HG03159 (cell line): ENCODE data around the gene SEMA3D.
A peak's percentile ranks its signal among the peaks of the same experiment; 100 is the strongest.

Experiments used
- ATAC-seq: cut with Tn5 transposase; IDR thresholded peaks from one replicate; pipeline ENCODE4 v1.9.1; 2021; ENCODE audit warnings: mild to moderate bottlenecking, moderate library complexity; ENCODE audit not compliant: unreplicated experiment

Gene SEMA3D

DNA sequence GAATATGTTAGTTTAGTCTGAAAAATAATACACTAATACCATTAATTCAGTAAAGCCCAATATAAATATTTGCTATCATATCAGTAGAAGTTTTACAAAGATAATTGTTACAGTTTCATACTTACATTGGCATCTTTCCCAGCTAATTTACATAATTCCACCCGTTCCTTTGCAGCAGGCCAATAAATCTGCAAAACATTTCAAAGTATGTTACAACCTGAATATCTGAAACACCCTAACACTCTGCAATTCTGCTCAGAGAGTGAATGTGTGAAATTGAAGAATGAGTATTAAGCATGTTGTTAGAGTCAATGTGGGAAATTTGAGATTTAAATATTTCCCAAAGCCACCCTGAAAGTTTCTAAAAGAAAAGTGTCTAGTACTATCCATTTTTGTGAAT is 105.5 kb downstream of the SEMA3D start:
- ATAC-seq, result no peak

DNA sequence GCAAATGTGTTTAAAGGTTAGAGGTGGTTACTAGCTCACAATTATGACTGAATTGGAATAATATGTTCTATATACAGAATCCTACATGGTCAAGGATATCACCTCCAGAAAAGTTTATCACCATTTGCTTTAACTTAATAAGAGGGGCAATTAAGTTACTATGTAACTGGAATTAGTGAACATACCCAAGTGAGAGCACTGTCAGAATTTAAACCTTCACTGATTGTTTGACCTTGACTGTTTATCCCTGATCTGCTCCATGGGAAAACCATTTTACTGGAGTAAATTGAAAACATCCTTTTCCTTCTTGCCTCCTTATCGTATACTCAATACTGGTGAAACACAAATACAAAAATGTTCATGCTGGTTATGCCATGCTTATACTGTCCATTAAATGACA is 107.4 kb downstream of the SEMA3D start:
- ATAC-seq, result no peak

DNA sequence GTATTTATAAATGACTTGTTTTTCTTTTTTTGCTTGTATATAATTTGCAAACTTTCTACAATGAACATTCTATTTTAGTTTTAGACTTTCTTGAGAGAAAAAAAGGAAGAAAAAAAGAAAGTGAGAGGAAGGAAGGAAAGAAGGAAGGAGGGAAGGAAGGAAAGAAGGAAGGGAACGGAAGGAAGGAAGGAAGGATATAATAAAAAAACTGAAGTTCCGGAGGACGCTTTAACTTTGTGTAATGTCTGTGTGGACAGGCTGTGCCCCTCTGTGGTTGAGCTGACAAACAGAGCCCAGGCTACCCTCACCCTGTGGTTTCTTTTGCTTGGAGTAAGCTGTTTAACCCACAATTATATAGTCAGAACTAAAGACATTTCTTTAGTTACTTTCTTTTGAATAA is 108.7 kb downstream of the SEMA3D start:
- ATAC-seq, result no peak

DNA sequence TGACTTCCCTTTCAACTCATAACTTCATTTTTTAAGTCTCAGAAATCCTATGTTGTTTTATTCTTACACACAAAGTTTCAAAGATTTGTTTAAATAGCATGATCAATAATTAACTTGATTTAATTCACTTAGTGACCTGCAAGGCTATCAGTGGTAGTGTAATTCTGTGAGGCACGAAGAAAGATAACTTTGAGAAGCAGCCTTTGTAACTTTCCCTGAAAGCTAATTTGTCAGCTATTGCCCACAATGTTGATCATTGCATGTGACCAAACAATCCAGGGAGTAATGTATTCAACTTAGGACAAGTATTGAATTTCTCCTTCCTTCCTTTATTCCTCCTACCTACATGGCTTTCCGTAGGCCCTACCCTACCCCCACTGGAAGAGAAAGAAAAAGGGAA is 111.0 kb downstream of the SEMA3D start:
- no peak for ATAC-seq

DNA sequence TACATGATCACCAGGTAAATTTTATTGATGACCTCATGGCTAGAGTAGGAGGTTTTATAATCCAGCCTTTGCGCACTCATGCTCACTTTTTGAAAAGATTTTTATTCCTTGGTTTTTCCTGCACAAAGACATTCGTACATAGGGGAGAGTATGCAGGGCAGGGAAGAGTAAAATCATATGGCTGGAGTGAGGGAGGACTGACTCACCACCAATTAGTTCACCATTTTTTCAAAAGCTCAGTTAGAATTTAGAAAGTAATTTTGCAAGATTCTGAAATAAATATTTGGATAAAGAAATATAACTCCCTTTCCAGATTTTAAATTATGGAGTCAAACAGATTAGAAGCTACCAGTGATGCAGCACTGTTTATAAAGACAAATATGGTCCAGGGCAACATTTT is 111.9 kb downstream of the SEMA3D start:
- ATAC-seq, result no peak

DNA sequence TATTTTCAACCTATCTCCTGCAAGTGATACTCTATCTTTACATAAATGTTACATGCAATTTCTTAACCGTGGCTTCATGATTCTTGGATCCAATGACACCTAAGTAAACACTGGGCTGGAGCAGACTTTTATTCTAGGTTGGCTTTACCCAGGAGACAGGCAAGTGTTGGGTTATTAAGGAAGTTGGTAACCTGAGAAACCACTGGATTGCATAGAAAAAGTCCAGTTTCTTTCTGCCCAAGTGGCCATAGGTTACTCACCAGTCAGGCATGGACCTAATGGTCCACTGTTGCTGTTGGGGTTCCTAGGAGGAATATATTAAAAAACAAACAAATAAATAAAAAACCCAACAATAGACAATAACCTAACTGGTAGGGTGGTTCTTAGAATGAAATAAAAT is 112.8 kb downstream of the SEMA3D start:
- no peak for ATAC-seq

DNA sequence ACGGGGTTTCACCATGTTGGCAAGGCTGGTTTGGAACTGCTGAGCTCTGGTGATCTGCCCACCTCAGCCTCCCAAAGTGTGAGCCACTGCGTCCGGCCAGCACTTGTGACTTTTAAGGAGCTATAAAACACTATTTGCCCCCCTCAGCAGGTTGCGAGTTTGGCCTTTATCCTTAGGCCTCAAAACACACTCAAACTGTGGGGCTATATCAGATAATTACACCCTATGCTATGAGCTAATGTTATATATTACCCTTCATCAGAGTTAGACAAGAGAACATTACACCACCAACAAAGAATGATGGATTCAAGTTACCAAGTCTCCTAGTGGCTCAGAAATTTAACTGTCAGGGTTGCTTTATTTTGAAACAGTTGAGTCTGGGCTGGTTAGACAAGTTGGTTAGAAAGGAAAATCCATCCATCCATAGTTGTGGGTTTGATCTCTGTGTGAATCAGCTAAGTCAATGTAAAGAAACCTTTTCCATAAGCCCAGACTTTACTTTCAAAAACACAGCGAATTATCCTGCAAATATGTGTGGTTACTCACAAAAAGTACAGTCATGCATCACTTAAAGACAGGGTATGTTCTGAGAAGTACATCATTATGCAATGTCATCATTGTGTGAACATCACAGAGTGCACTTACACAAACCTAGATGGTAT is 115.8 kb downstream of the SEMA3D start:
- ATAC-seq, result no peak

DNA sequence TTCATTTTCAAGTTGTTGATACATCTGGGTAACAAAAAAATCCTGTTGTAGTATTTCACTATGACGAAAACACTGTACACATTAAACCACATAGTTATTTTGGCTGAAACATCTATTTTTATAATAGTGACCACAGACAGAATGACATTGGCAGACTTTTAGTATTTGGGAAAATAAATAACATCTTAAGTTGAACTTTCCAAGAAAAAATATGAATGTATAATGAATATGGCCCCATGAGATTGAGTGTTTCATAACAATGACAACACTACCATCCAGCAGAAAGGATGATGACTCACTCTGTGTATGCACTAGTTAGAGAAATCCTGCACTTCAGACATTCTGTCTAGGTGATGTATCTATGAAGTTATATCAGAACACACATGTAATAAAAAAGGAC is 118.1 kb downstream of the SEMA3D start:
- ATAC-seq, result no peak

DNA sequence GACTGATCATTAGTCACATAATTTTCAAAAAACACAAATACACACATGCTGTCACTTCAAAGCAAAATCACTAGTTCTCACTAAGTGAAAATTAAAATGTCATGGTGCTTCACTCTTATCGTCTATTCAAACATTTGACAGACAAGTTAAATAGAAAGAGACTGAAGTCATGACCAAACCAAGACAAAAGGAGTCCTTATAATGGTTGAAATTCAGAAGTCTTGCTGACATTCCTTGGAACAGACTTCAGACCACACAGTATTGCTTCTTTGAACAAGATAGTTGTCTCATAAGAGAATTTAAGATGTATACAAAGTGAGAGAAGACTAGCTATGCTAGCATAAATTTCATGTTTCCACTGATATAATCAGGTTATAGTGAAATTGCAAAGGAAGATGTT is 119.5 kb downstream of the SEMA3D start:
- ATAC-seq, result no peak

DNA sequence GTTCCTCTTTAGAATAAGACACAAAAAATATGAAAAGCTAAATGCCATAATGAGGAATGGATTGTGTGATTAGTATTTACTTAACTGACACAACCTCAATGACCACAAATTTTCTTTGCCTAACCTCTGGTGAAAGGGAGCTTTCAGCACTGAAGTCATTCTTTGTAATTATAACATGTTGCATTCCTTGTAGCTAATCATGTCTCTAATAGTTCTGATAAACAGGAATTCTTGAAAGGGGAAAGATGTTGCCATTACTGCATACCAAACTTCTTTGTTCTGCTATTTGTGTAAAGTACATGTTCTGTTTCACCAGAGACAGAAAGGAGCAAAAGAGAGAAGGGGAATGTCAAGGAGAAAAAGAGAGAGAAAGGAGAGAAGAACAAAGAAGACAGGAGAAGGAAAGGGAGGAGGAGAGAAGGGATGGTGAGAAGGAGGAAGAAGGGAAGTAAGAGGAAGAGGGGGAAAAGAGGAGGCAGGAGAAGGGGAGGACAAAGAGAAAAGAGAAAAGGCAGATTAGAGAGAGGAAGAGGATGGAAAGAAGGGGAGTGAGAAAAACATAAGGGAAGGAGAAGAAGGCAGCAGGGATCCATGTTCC is 120.9 kb downstream of the SEMA3D start:
- no peak for ATAC-seq

DNA sequence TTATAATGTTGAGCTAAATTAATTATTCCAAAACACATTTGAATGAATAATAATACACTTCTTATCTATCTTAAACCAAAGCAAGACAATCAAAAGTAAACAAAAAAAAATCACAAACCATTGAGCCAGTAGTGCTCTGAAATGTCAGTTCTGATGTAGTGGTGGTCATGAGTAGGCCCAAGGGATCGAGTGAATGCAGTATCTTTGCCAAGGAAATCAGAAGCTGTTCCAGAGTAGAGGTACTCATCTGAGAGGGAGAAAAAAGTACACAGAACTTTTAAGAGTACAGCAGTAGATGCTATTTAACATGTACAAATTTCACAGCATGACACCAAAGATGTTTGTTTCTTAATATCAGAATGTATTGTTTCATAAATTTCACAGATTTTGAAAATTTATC is 121.5 kb downstream of the SEMA3D start:
- no peak for ATAC-seq

DNA sequence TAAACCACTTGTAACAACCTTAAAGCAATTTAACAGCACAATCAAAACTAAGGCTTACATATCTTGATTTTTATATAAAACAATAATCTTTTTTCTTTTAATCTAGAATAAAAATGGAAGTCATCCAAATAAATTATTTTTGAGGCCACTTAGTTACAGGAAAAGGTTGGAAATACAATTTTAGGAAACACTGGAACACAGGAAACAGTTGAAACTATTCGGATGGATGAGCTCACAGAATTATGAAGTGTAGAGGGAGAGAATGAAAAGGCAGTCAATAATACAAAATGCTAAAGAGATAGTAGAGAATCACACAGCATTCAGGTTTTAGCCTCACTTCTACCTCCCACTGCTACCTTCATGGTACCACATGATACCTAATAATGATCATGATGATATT is 124.2 kb downstream of the SEMA3D start:
- no peak for ATAC-seq

DNA sequence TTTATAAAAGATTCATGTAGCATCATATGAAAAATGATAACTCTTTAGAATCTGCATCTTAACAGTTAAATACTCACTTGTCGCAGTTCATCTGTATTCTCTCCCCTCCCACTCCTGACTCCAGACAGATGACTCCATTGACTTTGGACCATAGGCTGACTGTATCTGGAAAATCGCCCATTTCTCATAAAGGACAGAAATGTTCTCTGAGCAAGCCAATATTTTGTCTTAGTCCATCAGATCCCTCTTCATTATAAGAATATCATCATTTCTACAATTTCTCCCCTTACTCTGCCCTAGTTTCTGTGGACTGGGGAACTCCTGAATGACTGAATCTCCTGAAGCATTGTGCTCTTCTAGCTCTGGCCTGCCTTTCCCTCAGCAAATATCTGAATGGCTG is 125.4 kb downstream of the SEMA3D start:
- no peak for ATAC-seq

DNA sequence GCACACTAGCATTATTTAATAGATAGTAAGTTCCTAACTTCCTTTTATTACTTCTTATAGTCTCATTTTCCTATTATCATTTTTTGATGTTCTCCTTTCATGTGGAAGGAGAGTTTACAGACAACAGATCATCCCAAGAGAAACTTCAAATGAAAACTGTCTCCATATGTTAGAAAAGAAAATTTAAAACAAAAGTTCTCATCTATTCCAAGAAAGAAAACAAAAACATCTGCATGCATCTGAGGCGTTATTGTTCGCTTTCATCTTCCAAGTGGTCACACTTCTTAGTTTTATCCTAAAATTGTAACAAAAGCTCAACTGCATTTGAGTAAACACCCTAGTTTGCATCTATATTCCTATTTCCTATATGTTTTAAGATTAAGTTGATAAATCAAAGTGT is 126.2 kb downstream of the SEMA3D start:
- ATAC-seq, result no peak

DNA sequence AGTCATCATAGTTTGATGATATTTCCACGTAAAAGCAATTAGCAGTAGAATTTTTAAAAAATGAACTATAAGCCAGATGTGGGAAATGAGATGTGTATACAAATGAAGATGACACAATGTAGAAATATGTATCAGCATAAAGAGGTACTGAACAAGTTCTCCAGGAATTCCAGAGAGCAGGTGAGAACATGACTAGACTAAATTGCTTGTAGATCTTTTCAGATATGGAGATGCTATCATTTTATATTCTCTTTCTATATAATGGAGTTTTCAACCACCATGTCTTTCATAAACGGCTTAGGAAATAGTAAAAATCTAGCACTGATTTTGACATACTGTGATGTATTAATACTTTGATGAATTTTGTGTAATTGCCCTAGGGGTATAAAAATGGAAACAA is 130.9 kb downstream of the SEMA3D start:
- no peak for ATAC-seq

DNA sequence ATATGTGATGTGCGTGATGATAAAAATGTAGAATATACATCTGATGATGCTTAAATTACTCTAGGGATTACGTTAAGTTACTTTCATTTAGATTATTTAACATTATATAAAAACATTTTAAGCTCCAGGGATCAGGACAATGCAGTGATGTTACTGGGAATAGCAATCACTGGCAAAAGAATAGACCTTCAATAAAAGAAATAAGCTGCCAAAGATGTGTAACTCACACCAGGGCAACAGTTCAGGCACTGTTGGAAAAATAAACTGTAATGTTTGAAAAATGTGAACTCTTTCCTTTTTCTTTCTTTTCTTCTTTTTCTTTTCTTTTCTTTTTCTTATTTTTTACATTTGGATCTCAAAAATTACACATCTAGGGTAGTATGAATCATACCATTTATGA is 131.7 kb downstream of the SEMA3D start:
- ATAC-seq, result no peak

DNA sequence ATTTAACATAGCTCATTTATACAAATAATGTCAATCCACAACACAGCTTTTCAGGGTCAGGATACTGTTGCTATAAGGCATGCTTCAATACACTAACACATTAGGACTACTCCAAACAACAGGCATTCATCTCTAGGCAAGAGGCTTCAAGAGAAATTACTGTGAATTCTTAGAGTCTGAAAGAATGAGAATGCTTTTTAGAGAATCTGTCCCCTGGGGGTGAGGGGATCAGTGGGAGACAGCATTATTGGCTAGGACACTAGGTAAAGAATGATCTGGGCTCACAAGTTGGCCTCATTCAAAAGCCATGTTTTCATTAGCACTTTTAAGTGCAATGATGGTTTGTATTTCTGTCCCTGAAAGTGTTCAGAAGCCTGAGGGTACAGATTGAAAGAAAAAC is 132.6 kb downstream of the SEMA3D start:
- ATAC-seq, result no peak

DNA sequence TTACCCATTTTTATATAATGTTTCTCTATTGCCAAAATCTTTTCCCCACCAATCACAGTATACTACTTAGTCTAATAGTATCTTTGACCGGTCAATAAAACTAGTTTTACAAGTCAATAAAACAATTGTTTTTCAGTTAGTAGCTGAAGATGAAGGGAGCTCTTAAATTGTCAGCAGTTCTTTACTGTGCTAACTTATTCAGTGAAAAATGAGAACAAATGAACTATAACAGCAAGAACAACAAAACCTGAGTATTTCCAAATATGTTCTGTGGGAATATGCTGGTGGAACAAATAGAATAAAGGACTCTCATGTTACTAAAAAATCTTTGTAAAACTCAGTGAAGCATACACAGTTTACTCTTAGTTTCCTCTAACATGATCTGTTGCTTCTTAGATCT is 134.0 kb downstream of the SEMA3D start:
- ATAC-seq, result no peak

DNA sequence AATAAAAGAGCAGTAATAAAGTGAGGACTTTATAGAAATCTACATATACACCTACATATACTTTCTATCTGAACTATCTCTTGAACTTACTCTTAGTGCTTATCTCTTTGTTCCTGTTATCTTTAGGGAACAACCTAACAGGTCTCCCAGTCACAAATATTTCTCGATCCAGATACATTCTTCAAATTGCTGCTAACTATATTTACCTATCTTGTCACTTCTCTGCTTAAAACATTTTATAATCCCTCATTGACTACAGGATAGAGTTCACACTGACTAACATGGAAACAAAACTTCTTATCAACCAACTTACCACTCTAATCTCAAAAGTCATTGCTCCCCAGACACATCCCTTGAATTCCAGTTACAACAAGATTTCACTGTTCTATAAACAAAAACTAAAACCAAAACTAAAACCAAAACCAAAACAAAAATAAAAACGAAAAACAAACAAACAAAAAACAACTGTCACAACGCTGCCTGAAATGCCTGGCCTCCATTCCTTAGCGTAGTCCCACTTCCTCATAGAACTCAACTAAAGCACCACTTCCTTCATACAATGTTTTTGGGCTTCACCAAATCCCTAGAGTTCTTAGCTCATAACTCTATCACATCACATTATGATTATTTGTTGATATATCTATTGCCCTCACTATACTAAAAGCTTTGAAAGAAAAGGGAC is 134.7 kb downstream of the SEMA3D start:
- ATAC-seq, result no peak

DNA sequence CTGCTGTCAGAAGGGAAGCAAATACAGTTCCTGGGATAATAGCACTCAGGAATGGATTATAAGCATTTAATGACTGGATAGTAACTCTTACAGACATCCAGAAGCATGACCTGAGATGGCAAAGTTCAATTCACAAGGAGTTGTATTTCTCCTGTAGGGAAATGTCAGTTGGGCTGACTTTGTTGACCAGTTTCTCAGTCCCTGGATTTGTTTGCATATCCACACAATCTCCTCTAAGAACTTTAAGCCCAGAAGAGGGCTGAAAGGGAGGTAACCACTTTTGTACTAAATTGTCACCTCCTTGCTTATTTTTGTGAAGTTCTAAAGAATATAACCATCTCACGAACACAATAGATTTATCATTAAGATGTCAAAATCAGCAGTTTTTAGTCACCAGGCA is 140.3 kb downstream of the SEMA3D start:
- ATAC-seq, result no peak

DNA sequence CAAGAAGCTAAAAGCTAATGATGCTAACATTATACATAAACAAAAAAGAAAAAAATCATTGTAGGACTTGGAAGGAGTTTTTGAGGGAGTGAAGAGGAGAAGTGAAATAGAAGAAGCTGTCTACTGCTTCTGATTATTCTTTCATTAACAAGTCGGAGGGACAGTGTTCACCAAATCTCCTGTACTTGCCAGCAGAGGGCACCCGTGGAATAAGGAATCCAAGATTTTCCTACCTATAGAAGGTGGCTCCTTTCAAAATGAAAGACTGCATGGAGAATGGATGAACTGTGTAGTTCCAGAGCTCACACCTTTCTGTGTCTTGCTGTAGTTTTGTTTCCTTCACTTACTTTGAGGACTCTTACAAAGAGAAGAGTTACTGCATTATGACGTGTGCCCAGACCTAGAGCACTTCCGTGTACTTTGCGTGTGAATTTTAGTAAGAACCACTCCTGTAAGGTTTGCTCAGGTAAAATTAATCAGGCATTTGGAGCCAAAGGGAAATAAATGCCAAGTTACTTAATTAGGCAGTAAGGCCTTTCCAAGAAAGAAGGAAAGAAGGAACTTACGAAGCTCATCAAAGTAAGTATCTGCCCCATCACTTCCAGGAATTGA is 145.1 kb downstream of the SEMA3D start:
- peak; percentile 55 for ATAC-seq
